MCF 10A (cell line): ENCODE data around the gene FGD2. TPM values are rescaled to one million over a fixed set of nuclear protein-coding genes. Genes with fewer than 3 reads are reported as not detected.

Experiments
- BruUV-seq: library from RNA; stranded (reverse); fragments of 400-500 nt; replicated peaks from 2 replicates; lab custom pipeline; 2021; lab: Mats Ljungman, UMichigan
- CTCF ChIA-PET: fragments of 300-600 bp; sonication (Branson Sonifier 250); formaldehyde crosslinking; extraction: SDS; loops from one replicate; lab custom pipeline; 2021; ENCODE audit warnings: antibody characterized with exemption, inconsistent platforms; lab: Yijun Ruan, JAX
- POLR2A ChIA-PET: fragments of 300-600, 350-650 bp; sonication (Branson Sonifier 250); formaldehyde crosslinking; extraction: SDS; loops from one replicate; lab custom pipeline; 2020; ENCODE audit warnings: antibody characterized with exemption, inconsistent platforms; lab: Yijun Ruan, JAX
- DNase-seq: peaks from one replicate; pipeline ENCODE4 v3.0.0-alpha.2; 2018; ENCODE audit not compliant: unreplicated experiment
- H3K27ac Mint-ChIP-seq: one replicate; pipeline ENCODE4 v1.8.0; 2022; ENCODE audit warnings: mild to moderate bottlenecking, low read depth, mixed read lengths; ENCODE audit not compliant: unreplicated experiment
- H3K27me3 Mint-ChIP-seq: one replicate; pipeline ENCODE4 v1.8.0; 2022; ENCODE audit warnings: mixed read lengths; ENCODE audit not compliant: insufficient read depth, unreplicated experiment
- H3K36me3 Mint-ChIP-seq: one replicate; pipeline ENCODE4 v1.8.0; 2022; ENCODE audit warnings: mild to moderate bottlenecking, moderate library complexity, mixed read lengths; ENCODE audit not compliant: insufficient read depth, unreplicated experiment
- H3K4me1 Mint-ChIP-seq: one replicate; pipeline ENCODE4 v1.8.0; 2022; ENCODE audit warnings: mixed read lengths; ENCODE audit not compliant: insufficient read depth, unreplicated experiment
- H3K4me3 Mint-ChIP-seq: one replicate; pipeline ENCODE4 v1.8.0; 2022; ENCODE audit warnings: mild to moderate bottlenecking, moderate library complexity, mixed read lengths; ENCODE audit not compliant: unreplicated experiment
- H3K9me3 Mint-ChIP-seq: one replicate; pipeline ENCODE4 v1.8.0; 2022; ENCODE audit warnings: mixed read lengths; ENCODE audit not compliant: unreplicated experiment
- intact Hi-C: fragments of 100-400 bp; cut with micrococcal nuclease; formaldehyde crosslinking; loops from 2 replicates; pipeline ENCODE4 v1.14.1; 2022
- total RNA-seq: library from RNA; stranded (reverse); gene quantifications from 2 replicates; pipeline ENCODE4 v1.2.3, GENCODE V29; 2022
- TF ChIP-seq, protein P1 (sequence below): fragments of 200-600 bp; IDR thresholded peaks from one replicate; pipeline ENCODE4 v1.8.0; 2022; ENCODE audit warnings: antibody characterized with exemption, mild to moderate bottlenecking; ENCODE audit not compliant: unreplicated experiment

The FGD2 gene
- total RNA-seq, 1 experiment from 2014 or later: not detected

DNA sequence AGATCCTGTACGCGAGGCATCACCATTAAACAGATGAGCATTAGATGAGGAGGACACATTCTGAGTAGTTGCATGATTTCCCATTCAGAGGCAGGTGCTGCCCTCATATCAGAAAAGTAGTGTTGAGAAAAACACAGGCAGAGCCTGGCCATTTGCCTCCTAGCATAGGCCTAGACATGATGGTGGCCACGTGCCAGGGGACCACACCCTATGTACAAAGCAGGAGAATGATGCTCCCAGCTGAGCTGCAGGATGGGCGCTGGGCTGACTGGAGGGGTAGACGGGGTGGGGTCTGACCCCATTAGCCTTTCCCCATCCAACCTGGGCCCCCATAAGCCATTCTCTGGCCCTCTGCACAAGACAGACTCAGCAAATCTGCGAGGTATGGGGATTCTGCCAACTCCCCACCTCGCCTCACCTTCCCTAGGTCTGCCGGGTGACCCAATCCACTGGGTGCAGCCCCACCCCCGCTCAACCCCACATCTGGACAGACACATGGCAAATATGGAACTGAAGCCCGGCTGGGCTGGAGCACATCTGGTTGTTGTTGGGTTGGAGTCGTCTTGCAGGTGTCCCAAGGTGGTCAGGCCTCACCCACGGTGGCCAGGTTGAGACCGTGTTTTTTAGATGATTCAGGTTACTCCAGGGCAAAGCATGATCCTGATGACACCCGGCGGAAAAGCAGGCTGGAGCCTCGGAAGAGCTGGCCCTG is 37.0 kb upstream of the FGD2 start:
- no peak overlapping the region for H3K4me3 Mint-ChIP-seq
- peaks cover 26% of the 10 kb centered on the region for H3K4me1 Mint-ChIP-seq
- TSS peak; percentile 86 for BruUV-seq
- no peaks in the 10 kb centered on the region for H3K9me3 Mint-ChIP-seq
- DNase-seq: peak; percentile 74
- intact Hi-C loops: no loop called here
- ChIA-PET CTCF (interaction anchor here (0.6 to 1.2 kb wide), 3 partner anchors 15 to 231 kb away, joined by 3 read pairs; no protein-coding TSS in a partner anchor), POLR2A (interaction anchor here (0.6 to 2.9 kb wide), 5 partner anchors 9 to 77 kb away, joined by 3 to 19 read pairs (median 3); partner anchors contain the start of gene MTCH1)
- TF ChIP-seq, protein P1, sequence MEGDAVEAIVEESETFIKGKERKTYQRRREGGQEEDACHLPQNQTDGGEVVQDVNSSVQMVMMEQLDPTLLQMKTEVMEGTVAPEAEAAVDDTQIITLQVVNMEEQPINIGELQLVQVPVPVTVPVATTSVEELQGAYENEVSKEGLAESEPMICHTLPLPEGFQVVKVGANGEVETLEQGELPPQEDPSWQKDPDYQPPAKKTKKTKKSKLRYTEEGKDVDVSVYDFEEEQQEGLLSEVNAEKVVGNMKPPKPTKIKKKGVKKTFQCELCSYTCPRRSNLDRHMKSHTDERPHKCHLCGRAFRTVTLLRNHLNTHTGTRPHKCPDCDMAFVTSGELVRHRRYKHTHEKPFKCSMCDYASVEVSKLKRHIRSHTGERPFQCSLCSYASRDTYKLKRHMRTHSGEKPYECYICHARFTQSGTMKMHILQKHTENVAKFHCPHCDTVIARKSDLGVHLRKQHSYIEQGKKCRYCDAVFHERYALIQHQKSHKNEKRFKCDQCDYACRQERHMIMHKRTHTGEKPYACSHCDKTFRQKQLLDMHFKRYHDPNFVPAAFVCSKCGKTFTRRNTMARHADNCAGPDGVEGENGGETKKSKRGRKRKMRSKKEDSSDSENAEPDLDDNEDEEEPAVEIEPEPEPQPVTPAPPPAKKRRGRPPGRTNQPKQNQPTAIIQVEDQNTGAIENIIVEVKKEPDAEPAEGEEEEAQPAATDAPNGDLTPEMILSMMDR: no peak
- peaks cover 42% of the 10 kb centered on the region for H3K36me3 Mint-ChIP-seq
- H3K27ac Mint-ChIP-seq: no peak overlapping the region
- H3K27me3 Mint-ChIP-seq: no peaks in the 10 kb centered on the region

DNA sequence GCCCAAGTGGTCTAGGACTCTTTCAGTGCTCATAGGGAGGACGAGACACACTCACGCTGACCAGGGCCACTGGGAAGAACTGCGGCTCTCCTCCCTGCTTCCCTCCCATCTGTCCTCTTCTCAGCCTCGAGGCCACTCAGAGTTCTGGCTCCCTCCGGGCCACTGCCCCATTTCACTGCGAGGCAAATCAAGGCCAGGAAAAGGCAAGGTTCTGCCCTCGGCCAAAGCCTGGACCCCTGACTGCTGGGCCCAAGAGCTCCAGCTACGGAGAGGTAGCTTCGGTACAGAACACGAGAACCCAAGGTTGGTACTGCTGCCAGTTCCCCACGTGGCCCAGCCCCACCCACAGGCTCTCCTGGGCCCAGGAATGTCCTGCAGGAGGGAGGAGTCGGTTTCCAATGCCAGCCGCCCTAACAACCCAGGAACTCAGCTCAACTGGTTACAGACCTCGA is 36.2 kb upstream of the FGD2 start:
- intact Hi-C loops: no loop called here
- H3K9me3 Mint-ChIP-seq: no peaks in the 10 kb centered on the region
- peak overlapping the region; percentile 23 for H3K27ac Mint-ChIP-seq
- ChIA-PET CTCF (interaction anchor here (0.5 to 1.2 kb wide), 4 partner anchors 16 to 202 kb away, joined by 3 read pairs; no protein-coding TSS in a partner anchor), POLR2A (interaction anchor here (0.7 to 2.9 kb wide), 6 partner anchors 10 to 77 kb away, joined by 3 to 19 read pairs (median 4); partner anchors contain the start of gene MTCH1)
- no peaks in the 10 kb centered on the region for H3K27me3 Mint-ChIP-seq
- peaks cover 18% of the 10 kb centered on the region for H3K4me1 Mint-ChIP-seq
- no peak overlapping the region for H3K4me3 Mint-ChIP-seq
- H3K36me3 Mint-ChIP-seq: peaks cover 50% of the 10 kb centered on the region
- TF ChIP-seq, protein P1: no peak
- no peak for DNase-seq
- no TSS peak for BruUV-seq

DNA sequence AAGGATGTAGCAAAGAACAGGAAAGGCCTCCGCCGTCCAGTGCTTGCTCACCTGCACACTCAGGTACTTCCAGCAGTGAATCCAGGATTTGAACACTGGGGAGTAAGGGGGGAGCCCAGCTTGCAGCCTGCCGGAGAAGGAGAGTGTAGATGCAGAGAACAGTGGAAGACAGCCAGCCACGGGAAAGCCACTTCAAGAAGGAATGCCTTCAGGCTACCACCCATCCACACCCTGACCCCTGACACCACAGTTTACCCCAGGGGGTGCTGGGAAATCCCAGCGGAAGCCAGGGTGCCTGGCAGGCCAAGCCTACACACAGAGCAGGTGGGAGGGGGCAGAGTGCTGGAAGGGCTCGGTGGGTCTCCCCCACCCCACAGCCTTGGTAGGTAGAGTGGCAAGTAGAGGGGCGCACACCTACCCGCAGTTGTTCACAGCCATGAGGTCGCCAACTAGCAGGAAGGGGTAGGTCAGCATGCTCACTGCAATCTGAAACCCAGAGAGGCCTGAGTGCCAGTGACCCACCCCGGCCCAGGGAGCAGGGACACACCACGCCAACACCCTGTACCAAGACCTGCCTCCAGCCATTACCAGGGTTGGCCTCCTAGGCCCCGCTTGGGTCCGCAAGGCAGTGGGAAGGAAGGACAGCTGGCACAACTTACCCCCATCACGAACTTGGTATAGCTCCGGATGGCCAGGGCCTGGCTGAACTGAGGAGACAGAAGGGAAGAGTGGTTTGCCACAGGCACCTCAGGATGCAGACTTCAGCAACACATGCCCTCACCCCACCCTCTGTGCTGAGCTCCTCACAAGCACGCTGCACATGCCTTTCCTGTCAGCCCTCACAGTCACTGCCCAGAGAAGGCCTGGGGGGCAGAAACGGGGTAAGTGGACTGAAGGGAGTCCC is 35.2 kb upstream of the FGD2 start:
- Mint-ChIP-seq H3K4me1 (peaks cover 18% of the 10 kb centered on the region), H3K27ac (peak overlapping the region; percentile 35), H3K36me3 (peaks cover 59% of the 10 kb centered on the region), H3K27me3 (no peaks in the 10 kb centered on the region), H3K9me3 (no peaks in the 10 kb centered on the region), H3K4me3 (no peak overlapping the region)
- ChIA-PET POLR2A (interaction anchor here (0.7 to 2.9 kb wide), 4 partner anchors 14 to 53 kb away, joined by 3 to 19 read pairs (median 4); partner anchors contain the start of gene MTCH1), CTCF (interaction anchor here (0.5 to 1.1 kb wide), 2 partner anchors 71 to 93 kb away, joined by 3 read pairs; no protein-coding TSS in a partner anchor)
- intact Hi-C loops: no loop called here
- no TSS peak for BruUV-seq
- TF ChIP-seq, protein P1: no peak
- no peak for DNase-seq
